ENCODE results near the gene EDN2.

- TF ChIP-seq CTCF (IDR thresholded peaks at IDR 0.05; ENCODE audit: low read depth, low read length, poor library complexity, severe bottlenecking) = no peak
- no peak for TF ChIP-seq EZH2phosphoT487 (IDR thresholded peaks at IDR 0.05; ENCODE audit: borderline replicate concordance, low read length)
These were observed 16.8 kb downstream of the EDN2 start for GRCh38 chr1:41467673-41468072.

All from DOHH2 (cell line).